Breast epithelium (tissue), 4 donors: Measurements from ENCODE around the gene BARX2. TPM values are rescaled to one million over a fixed set of nuclear protein-coding genes. Genes with fewer than 3 reads are reported as not detected.
"Not testable (repeated sequence)": the region's sequence is repeated elsewhere in the genome, so short reads cannot be mapped to it uniquely, and the experiment has no call there.

Source experiments
- DNase-seq, 2 donors: peaks; one replicate each; pipeline ENCODE4 v3.0.0-alpha.2; 2019; ENCODE audit warnings: low spot score in 2 of 2
- H3K27ac ChIP-seq, 2 donors: fragments of 200-600 bp; sonication (generic) in 1 of 2; one replicate each; pipeline ENCODE4 v1.5.1; 2016 to 2019; ENCODE audit warnings: mild to moderate bottlenecking in 1 of 2
- H3K27me3 ChIP-seq, 2 donors: fragments of 200-600 bp; sonication (generic) in 1 of 2; one replicate each; pipeline versions ENCODE4 v1.5.1 to v1.6.0; 2017 to 2019; ENCODE audit warnings: control low read depth in 1 of 2, mild to moderate bottlenecking in 1 of 2
- H3K36me3 ChIP-seq: fragments of 200-600 bp; one replicate; pipeline ENCODE4 v1.5.1; 2019
- H3K4me1 ChIP-seq, 2 donors: fragments of 200-600 bp; sonication (generic); one replicate each; pipeline ENCODE4 v1.5.1; 2016 to 2019; ENCODE audit warnings: control low read depth in 1 of 2
- H3K4me3 ChIP-seq, 3 donors: fragments of 200-600 bp; sonication (generic); 1 replicate in 2 of 3; 2 replicates in 1 of 3; pipeline ENCODE4 v1.5.1; 2016 to 2019; ENCODE audit warnings: mild to moderate bottlenecking in 3 of 3, moderate library complexity in 2 of 3
- H3K9me3 ChIP-seq, 2 donors: fragments of 200-600 bp; sonication (generic) in 1 of 2; one replicate each; pipeline ENCODE4 v1.5.1; 2016 to 2019; ENCODE audit warnings: control low read depth in 1 of 2
- POLR2A ChIP-seq: fragments of 450-650 bp; IDR thresholded peaks from one replicate; pipeline ENCODE4 v1.6.1; 2016; ENCODE audit warnings: antibody characterized with exemption, mild to moderate bottlenecking, moderate library complexity
- POLR2AphosphoS5 ChIP-seq, 3 donors: sonication (generic); formaldehyde crosslinking; IDR thresholded peaks; one replicate each; pipeline ENCODE4 v1.6.1; 2017; ENCODE audit warnings: antibody characterized with exemption in 3 of 3
- intact Hi-C: fragments of 100-400 bp; cut with DNase I; formaldehyde crosslinking; loops from one replicate; pipeline ENCODE4 v1.15.1; 2023; ENCODE audit warnings: low total_unique reads
- total RNA-seq, 3 donors: library from RNA; depleted of rRNA; stranded (reverse); fragments of >200 nt; gene quantifications; one replicate each; pipeline ENCODE4 v1.1.0, GENCODE V29; 2016
- TF ChIP-seq, protein P1 (sequence below), 3 donors: fragments of 450-650 bp; IDR thresholded peaks; one replicate each; pipeline ENCODE4 v1.5.1; 2016 to 2017; ENCODE audit warnings: antibody characterized with exemption in 3 of 3, mild to moderate bottlenecking in 3 of 3, moderate library complexity in 3 of 3

Gene BARX2, protein sequence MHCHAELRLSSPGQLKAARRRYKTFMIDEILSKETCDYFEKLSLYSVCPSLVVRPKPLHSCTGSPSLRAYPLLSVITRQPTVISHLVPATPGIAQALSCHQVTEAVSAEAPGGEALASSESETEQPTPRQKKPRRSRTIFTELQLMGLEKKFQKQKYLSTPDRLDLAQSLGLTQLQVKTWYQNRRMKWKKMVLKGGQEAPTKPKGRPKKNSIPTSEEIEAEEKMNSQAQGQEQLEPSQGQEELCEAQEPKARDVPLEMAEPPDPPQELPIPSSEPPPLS
- total RNA-seq, result 10 to 100 TPM in 1 of 3 donors, 1 to 10 TPM in 1, not detected in 1; 8.2 to 19.5 TPM

DNA sequence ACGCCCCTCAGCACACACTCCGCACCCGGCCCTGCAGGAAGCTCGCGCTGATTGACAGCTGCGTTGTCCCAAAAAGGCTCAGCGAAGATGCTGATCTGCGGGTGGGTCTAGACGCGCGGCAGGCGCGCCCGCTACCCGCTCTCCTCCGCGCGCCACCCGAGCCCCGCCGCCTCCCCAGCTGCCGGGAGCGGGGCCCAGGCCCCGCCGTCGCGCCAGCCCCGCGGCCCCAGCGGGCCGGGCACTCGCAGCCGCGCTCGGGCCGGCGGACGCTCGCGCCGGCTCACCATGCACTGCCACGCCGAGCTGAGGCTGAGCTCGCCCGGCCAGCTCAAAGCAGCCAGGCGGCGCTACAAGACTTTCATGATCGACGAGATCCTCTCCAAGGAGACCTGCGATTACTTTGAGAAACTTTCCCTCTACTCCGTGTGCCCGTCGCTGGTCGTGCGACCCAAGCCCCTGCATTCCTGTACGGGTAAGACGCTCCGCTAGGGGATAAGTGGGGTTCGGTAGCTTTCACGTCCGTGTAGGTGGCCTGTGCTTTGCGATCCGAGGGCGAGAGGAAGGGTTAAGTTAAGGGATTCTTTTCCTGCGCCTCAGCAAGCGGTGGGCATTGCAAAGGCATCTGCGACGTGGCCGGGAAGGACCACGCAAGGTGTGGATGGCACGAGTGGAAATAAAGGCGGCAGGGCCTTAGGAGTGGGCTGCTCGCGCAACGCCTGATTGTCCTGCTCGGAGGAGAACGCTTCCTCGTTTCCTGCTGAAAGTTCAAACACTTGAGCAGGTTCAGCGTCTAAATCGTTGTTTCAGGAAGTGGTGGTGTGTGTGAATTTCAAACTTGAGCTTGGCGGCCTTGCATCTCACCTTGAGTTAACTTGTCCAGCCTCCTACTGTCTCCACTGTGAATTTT, at the start of gene BARX2:
TSS of gene BARX2 (plus strand) at position 98 of the 907 bp plus-strand sequence. CDS start at position 286, 188 bp downstream.
- Histone ChIP-seq H3K9me3 (no peaks in the 10 kb centered on the region), H3K4me3 (peak within 1 kb of the TSS; percentile 9 to 69 (median 56)), H3K27ac (peak within 1 kb of the TSS; percentile 84 to 91), H3K4me1 (peaks cover 0 to 6% of the 10 kb centered on the region in 2 donors), H3K36me3 (no peaks in the 10 kb centered on the region), H3K27me3 (peaks cover 0 to 52% of the 10 kb centered on the region in 2 donors)
- intact Hi-C loops, result loop anchor here (10.0 kb wide), 1 partner anchor 329 kb away; no protein-coding TSS in a partner anchor
- TF ChIP-seq POLR2A, result no peak
- peak in 2 of 3 donors; percentile 30 to 56 for TF ChIP-seq POLR2AphosphoS5 (IDR thresholded peaks at IDR 0.05)
- TF ChIP-seq, protein P1, sequence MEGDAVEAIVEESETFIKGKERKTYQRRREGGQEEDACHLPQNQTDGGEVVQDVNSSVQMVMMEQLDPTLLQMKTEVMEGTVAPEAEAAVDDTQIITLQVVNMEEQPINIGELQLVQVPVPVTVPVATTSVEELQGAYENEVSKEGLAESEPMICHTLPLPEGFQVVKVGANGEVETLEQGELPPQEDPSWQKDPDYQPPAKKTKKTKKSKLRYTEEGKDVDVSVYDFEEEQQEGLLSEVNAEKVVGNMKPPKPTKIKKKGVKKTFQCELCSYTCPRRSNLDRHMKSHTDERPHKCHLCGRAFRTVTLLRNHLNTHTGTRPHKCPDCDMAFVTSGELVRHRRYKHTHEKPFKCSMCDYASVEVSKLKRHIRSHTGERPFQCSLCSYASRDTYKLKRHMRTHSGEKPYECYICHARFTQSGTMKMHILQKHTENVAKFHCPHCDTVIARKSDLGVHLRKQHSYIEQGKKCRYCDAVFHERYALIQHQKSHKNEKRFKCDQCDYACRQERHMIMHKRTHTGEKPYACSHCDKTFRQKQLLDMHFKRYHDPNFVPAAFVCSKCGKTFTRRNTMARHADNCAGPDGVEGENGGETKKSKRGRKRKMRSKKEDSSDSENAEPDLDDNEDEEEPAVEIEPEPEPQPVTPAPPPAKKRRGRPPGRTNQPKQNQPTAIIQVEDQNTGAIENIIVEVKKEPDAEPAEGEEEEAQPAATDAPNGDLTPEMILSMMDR (IDR thresholded peaks at IDR 0.05), result peak in 2 of 3 donors; percentile 37 to 63
- DNase-seq, result peak; percentile 60 to 70

DNA sequence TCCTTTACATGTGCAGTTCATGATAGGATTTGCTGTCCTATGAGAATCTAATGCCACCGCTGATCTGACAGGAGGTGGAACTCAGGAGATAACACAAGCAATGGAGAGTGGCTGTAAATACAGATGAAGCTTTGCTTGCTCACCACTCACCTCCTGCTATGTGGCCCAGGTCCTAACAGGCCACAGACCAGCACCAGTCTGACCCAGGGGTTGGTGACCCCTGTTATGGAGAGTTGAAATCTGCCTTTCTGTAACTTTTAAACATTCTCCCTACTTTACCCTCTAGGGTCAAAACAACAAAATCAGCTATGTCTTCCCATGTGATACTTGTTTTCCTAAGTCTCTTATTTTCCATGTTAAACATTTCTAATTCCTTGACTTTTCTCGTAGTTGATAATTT, 48.7 kb upstream of the BARX2 start:
- H3K4me1 ChIP-seq, result no peaks in the 10 kb centered on the region
- intact Hi-C loops, result loop anchor here (10.0 kb wide), 1 partner anchor 212 kb away; no protein-coding TSS in a partner anchor
- H3K27me3 ChIP-seq, result no peaks in the 10 kb centered on the region

DNA sequence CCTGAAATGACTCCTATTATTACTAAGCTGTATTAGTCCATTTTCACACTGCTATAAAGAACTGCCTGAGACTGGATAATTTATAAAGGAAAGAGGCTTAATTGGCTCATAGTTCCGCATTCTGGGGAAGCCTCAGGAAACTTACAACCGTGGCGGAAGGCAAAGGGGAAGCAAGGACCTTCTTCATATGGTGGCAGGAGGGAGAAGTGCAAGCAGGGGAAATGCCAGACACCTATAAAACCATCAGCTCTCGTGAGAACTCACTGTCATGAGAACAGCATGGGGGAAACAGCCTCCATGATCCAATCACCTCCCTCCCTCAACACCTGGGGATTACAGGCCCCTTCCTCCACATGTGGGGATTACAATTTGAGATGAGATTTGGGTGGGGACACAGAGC, 47.9 kb upstream of the BARX2 start:
- DNase-seq, H3K27me3 ChIP-seq, H3K27ac ChIP-seq, H3K4me1 ChIP-seq, H3K36me3 ChIP-seq, H3K4me3 ChIP-seq, H3K9me3 ChIP-seq: not testable (repeated sequence)
- intact Hi-C loops, result loop anchor here (10.0 kb wide), 1 partner anchor 213 kb away; no protein-coding TSS in a partner anchor

More for the DNA sequence above, 48.7 kb upstream of the BARX2 start:
- H3K4me3 ChIP-seq, result no peak overlapping the region
- no peak for DNase-seq
- no peaks in the 10 kb centered on the region for H3K9me3 ChIP-seq
- no peaks in the 10 kb centered on the region for H3K36me3 ChIP-seq
- TF ChIP-seq, protein P1 (IDR thresholded peaks at IDR 0.05), result no peak
- TF ChIP-seq POLR2AphosphoS5 (IDR thresholded peaks at IDR 0.05), result no peak
- no peak for TF ChIP-seq POLR2A
- H3K27ac ChIP-seq, result no peak overlapping the region

DNA sequence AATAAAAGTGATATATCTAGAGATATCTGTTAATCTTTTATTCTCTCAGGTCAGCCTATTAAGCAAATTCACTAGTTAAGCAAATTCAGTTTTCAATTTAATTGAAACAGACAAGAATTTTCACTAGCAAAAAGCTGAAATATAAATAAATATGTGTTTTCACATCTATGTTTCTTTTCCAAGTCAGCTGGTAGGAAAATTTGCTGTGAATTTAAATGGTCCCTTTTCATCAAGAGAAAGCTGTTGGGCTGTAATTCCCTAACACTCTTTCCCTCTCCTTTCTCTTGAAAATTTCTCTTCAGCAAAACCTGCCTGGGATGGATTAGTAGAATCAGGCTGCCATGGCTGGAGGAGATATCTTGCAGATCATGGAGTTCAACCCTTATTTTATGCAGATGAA, 46.9 kb upstream of the BARX2 start:
- Histone ChIP-seq H3K27me3 (no peaks in the 10 kb centered on the region), H3K36me3 (no peaks in the 10 kb centered on the region), H3K4me3 (no peak overlapping the region), H3K27ac (no peak overlapping the region), H3K4me1 (no peaks in the 10 kb centered on the region), H3K9me3 (no peaks in the 10 kb centered on the region)
- TF ChIP-seq, protein P1 (IDR thresholded peaks at IDR 0.05), result no peak
- TF ChIP-seq POLR2AphosphoS5 (IDR thresholded peaks at IDR 0.05), result no peak
- DNase-seq, result no peak
- intact Hi-C loops, result loop anchor here (10.0 kb wide), 1 partner anchor 214 kb away; no protein-coding TSS in a partner anchor

DNA sequence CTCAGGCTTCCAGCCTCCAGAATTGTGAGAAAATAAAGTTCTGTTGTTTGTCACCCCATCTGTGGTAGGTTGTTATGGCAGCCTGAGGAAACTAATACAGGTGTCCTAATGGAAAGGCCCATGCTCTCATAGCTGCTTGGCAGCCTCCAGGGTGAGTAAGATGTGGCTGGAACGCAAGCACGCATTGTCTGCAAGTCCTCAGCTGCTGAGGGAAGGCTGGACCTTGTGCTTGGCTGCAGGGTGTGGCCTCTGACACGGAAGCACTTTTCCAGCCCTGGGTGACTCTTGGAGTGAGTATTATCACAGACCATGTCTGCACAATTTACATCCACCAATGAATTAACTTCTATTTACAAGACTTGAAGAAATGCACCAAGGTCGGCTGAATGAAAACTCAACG, 44.4 kb upstream of the BARX2 start:
- intact Hi-C loops, result no loop called here
- DNase-seq, result no peak
- no peaks in the 10 kb centered on the region for H3K9me3 ChIP-seq
- TF ChIP-seq POLR2AphosphoS5 (IDR thresholded peaks at IDR 0.05) (no peak), POLR2A (no peak)
- TF ChIP-seq, protein P1 (IDR thresholded peaks at IDR 0.05), result no peak
- H3K27ac ChIP-seq, result no peak overlapping the region
- H3K4me3 ChIP-seq, result no peak overlapping the region
- H3K36me3 ChIP-seq, result no peaks in the 10 kb centered on the region
- H3K4me1 ChIP-seq, result no peaks in the 10 kb centered on the region
- no peaks in the 10 kb centered on the region for H3K27me3 ChIP-seq
